ENCODE data around the gene TRIML2. TPM values are rescaled to one million over a fixed set of nuclear protein-coding genes. Genes with fewer than 3 reads are reported as not detected.

TRIML2 gene, protein sequence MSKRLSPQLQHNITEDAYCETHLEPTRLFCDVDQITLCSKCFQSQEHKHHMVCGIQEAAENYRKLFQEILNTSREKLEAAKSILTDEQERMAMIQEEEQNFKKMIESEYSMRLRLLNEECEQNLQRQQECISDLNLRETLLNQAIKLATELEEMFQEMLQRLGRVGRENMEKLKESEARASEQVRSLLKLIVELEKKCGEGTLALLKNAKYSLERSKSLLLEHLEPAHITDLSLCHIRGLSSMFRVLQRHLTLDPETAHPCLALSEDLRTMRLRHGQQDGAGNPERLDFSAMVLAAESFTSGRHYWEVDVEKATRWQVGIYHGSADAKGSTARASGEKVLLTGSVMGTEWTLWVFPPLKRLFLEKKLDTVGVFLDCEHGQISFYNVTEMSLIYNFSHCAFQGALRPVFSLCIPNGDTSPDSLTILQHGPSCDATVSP
- not detected for total RNA-seq
- long read RNA-seq, result 0 reads

DNA sequence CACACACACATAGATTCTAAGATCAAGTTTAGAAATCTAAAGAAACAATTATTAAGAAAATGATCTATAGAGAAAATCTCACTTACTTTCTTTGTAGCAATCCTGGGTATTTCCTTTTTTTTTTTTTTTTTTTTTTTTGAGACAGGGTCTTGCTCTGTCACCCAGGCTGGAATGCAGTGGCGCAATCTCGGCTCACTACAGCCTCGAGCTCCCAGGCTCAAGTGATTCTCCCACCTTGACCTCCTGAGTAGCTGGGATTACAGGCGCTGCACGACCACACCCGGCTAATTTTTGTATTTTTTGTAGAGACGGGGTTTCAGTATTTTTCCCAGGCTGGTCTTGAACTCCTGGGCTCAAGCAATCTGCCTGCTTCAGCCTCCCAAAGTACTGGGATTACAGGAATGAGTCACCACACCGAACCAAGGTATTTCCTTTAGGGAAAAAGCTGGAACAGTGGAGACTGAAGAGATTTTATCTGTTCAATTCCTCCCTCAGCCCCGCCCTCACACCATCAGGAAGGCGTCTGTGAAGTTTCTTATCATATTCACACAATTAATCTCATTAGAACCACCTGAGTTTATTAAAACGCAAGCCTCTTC is at the start of gene TRIML2:
TSS of gene TRIML2 (minus strand) at position 447 of the 599 bp plus-strand sequence. CDS start 4,235 bp downstream, outside the sequence.
- H3K9me3 ChIP-seq, result no peaks in the 10 kb centered on the region
- no peaks in the 10 kb centered on the region for H3K27me3 ChIP-seq
- no peak for DNase-seq
- 30% methylated on average over 10 of the region's 11 CpGs for WGBS (ENCODE audit: insufficient coverage, low coverage, low lambda C conversion rate, missing lambda C conversion rate)
- intact Hi-C loops (cut with DNase I), result no loop called here
- no peaks in the 10 kb centered on the region for H3K4me1 ChIP-seq
- no peak within 1 kb of the TSS for H3K4me3 ChIP-seq
- no peak for TF ChIP-seq POLR2A (IDR thresholded peaks at IDR 0.05)
- TF ChIP-seq, protein P1, sequence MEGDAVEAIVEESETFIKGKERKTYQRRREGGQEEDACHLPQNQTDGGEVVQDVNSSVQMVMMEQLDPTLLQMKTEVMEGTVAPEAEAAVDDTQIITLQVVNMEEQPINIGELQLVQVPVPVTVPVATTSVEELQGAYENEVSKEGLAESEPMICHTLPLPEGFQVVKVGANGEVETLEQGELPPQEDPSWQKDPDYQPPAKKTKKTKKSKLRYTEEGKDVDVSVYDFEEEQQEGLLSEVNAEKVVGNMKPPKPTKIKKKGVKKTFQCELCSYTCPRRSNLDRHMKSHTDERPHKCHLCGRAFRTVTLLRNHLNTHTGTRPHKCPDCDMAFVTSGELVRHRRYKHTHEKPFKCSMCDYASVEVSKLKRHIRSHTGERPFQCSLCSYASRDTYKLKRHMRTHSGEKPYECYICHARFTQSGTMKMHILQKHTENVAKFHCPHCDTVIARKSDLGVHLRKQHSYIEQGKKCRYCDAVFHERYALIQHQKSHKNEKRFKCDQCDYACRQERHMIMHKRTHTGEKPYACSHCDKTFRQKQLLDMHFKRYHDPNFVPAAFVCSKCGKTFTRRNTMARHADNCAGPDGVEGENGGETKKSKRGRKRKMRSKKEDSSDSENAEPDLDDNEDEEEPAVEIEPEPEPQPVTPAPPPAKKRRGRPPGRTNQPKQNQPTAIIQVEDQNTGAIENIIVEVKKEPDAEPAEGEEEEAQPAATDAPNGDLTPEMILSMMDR (IDR thresholded peaks at IDR 0.05), result no peak
- no peak for ATAC-seq
- H3K36me3 ChIP-seq, result no peaks in the 10 kb centered on the region
- no peak within 1 kb of the TSS for H3K27ac ChIP-seq

DNA sequence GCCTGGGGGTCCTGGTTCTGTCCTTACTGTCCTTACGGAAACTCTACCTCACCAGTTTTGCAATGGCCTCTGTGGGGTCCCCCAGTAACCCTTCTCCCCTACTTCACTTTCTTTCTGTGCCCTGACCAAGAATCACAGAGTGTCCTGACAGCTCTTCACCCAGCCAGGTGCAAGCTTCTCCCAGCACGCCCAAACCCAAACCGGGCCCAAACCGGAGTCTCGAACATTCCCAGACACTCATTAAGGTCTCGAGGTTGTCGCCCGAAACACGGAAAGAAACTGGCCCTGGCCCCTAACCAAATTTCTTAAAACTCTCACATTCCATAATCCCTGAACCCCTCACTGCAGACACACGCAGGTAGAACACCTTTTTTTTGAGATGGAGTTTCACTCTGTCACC is 48.9 kb upstream of the TRIML2 start:
- no peak for DNase-seq
- WGBS (ENCODE audit: insufficient coverage, low coverage, low lambda C conversion rate, missing lambda C conversion rate), result 63% methylated on average over 3 of the region's 10 CpGs

DNA sequence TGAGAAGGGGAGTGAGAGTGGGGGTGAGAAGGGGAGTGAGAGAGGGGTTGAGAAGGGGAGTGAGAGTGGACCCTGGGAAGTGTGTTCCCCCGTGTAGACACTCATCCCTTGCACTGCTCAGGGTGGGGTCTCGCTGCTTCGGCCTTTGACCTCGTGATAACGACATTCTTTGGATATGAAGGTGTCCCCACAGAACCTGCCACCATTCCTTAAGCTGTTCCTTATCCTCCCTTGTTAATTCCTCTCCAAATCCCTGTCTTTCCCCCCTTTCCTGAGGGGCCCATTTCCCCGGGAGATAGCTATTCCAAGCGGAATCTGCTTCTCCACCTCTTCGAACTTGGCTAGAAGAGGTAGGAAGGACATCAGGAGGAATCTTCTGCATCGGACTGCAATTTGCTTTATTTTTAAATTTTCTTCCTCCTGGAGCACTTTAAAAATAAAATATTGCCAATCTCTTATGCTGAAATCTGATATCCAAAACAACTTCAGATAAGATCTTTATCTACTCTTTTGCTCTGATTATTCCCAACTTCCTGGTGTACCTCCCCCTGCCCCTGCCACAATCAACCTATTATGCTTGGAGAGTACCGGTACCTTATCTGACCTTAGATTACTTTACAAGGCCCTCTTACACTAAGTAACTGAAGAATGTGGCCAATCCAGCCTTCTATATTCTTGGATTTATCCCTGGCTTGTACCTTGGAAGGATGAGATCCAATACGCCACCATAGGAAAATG is 45.4 kb upstream of the TRIML2 start:
- DNase-seq (no peak), ATAC-seq (no peak)
- Histone ChIP-seq H3K9me3 (no peaks in the 10 kb centered on the region), H3K4me3 (no peak overlapping the region), H3K27me3 (no peaks in the 10 kb centered on the region), H3K27ac (no peak overlapping the region), H3K36me3 (no peaks in the 10 kb centered on the region), H3K4me1 (no peaks in the 10 kb centered on the region)
- intact Hi-C loops (cut with DNase I), result no loop called here
- TF ChIP-seq, protein P1 (IDR thresholded peaks at IDR 0.05), result no peak
- no peak for TF ChIP-seq POLR2A (IDR thresholded peaks at IDR 0.05)
- WGBS (ENCODE audit: insufficient coverage, low coverage, low lambda C conversion rate, missing lambda C conversion rate), result 72% methylated on average over 7 of the region's 11 CpGs

More for the DNA sequence above, 48.9 kb upstream of the TRIML2 start:
- no peaks in the 10 kb centered on the region for H3K36me3 ChIP-seq
- TF ChIP-seq POLR2A (IDR thresholded peaks at IDR 0.05), result no peak
- TF ChIP-seq, protein P1 (IDR thresholded peaks at IDR 0.05), result no peak
- H3K4me3 ChIP-seq, result no peak overlapping the region
- H3K4me1 ChIP-seq, result no peaks in the 10 kb centered on the region
- intact Hi-C loops (cut with DNase I), result no loop called here
- H3K9me3 ChIP-seq, result no peaks in the 10 kb centered on the region
- no peak for ATAC-seq
- no peak overlapping the region for H3K27ac ChIP-seq
- no peaks in the 10 kb centered on the region for H3K27me3 ChIP-seq

DNA sequence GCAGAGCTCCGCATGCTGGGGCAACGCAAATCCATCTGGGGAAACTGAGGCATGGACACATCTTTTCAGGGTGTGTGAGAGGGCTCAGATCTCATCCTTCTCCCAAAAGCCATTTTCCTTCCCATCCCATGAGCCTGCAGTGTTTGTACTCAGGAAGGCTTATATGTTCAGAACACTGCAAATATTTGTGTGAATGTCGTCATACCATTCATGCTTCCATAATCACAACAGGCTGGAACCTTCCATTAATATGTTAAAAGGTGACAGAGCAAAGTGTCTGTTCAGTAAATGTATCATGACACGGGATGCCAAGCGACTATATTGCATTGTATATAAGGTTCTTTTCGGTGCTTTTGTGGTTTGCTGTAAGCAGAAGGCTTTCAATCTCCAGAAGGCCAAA is 38.4 kb upstream of the TRIML2 start:
- WGBS (ENCODE audit: insufficient coverage, low coverage, low lambda C conversion rate, missing lambda C conversion rate), result 74% methylated on average over 6 of the region's 6 CpGs
- no peak for DNase-seq
- H3K27me3 ChIP-seq, result no peaks in the 10 kb centered on the region
- TF ChIP-seq POLR2A (IDR thresholded peaks at IDR 0.05), result no peak
- TF ChIP-seq, protein P1 (IDR thresholded peaks at IDR 0.05), result no peak
- no peak overlapping the region for H3K4me3 ChIP-seq
- H3K27ac ChIP-seq, result no peak overlapping the region
- H3K36me3 ChIP-seq, result no peaks in the 10 kb centered on the region
- no peak for ATAC-seq
- intact Hi-C loops (cut with DNase I), result no loop called here
- no peaks in the 10 kb centered on the region for H3K9me3 ChIP-seq
- H3K4me1 ChIP-seq, result no peaks in the 10 kb centered on the region

All from right lobe of liver (tissue), 6 donors.